ENCODE measurements around the gene CHST11. TPM values are rescaled to one million over a fixed set of nuclear protein-coding genes. Genes with fewer than 3 reads are reported as not detected.

Gene CHST11
- total and polyA plus RNA-seq, 2 donors from 2014 or later: 2.0 to 23.3 TPM

GRCh38 chr12:104581005-104581570, 124.3 kb downstream of the CHST11 start:
- Histone ChIP-seq H3K27ac (ENCODE audit: low read depth in 2 of 2, low read length in 2 of 2) (no peak overlapping the region), H3K9me3 (ENCODE audit: control insufficient read depth in 2 of 3, insufficient read depth in 1 of 3, low read length in 3 of 3) (no peaks in the 10 kb centered on the region), H3K9ac (ENCODE audit: low read length in 3 of 3) (no peak overlapping the region), H3K36me3 (ENCODE audit: control insufficient read depth in 2 of 3, insufficient read depth in 3 of 3, low read length in 3 of 3) (no peaks in the 10 kb centered on the region), H3K4me1 (ENCODE audit: control insufficient read depth in 2 of 3, insufficient read depth in 2 of 3, low read depth in 1 of 3, low read length in 3 of 3) (peaks cover 0 to under 1% (median 0%) of the 10 kb centered on the region in 3 donors), H3K27me3 (ENCODE audit: control insufficient read depth, insufficient read depth, low read length) (no peaks in the 10 kb centered on the region), H3K4me3 (ENCODE audit: low read length in 3 of 3) (no peak overlapping the region)
- no peak for DNase-seq
- no peak for FAIRE-seq
- intact Hi-C loops (cut with DNase I): no loop called here
- no peak for TF ChIP-seq CTCF (IDR thresholded peaks at IDR 0.05; ENCODE audit: borderline replicate concordance, extremely low read depth, insufficient read depth)

DNA sequence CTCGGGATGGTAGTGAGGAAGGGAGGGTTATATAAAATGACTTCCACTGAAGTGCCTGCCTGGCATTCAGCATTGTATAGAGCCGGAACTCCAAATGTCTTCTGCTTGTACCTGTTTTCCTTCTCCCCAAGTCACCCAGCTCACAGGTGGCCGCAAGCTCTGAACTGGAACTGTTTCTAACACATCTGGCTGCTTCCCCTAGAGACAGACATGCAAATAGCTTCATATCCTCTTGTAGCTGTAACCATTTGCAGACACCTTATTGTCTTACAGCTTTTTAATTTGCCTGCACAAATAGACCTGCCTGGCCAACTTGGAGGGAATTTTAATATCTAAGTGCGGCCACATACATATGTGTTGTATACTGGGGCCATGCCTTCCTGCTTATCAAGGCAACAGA, 126.0 kb downstream of the CHST11 start:
- TF ChIP-seq CTCF (IDR thresholded peaks at IDR 0.05; ENCODE audit: borderline replicate concordance, extremely low read depth, insufficient read depth): no peak
- Histone ChIP-seq H3K27ac (ENCODE audit: low read depth in 2 of 2, low read length in 2 of 2) (no peak overlapping the region), H3K9ac (ENCODE audit: low read length in 3 of 3) (no peak overlapping the region), H3K4me1 (ENCODE audit: control insufficient read depth in 2 of 3, insufficient read depth in 2 of 3, low read depth in 1 of 3, low read length in 3 of 3) (peaks cover 2 to 12% (median 2%) of the 10 kb centered on the region in 3 donors), H3K36me3 (ENCODE audit: control insufficient read depth in 2 of 3, insufficient read depth in 3 of 3, low read length in 3 of 3) (no peaks in the 10 kb centered on the region), H3K9me3 (ENCODE audit: control insufficient read depth in 2 of 3, insufficient read depth in 1 of 3, low read length in 3 of 3) (no peaks in the 10 kb centered on the region), H3K4me3 (ENCODE audit: low read length in 3 of 3) (no peak overlapping the region), H3K27me3 (ENCODE audit: control insufficient read depth, insufficient read depth, low read length) (no peaks in the 10 kb centered on the region)
- intact Hi-C loops (cut with DNase I): no loop called here
- DNase-seq (peak in 3 of 5 donors; percentile 48 to 74 (median 64)), FAIRE-seq (no peak)

GRCh38 chr12:104583301-104583700, 126.6 kb downstream of the CHST11 start:
- DNase-seq (no peak), FAIRE-seq (no peak)
- Histone ChIP-seq H3K4me1 (ENCODE audit: control insufficient read depth in 2 of 3, insufficient read depth in 2 of 3, low read depth in 1 of 3, low read length in 3 of 3) (peaks cover 2 to 16% (median 2%) of the 10 kb centered on the region in 3 donors), H3K27ac (ENCODE audit: low read depth in 2 of 2, low read length in 2 of 2) (no peak overlapping the region), H3K36me3 (ENCODE audit: control insufficient read depth in 2 of 3, insufficient read depth in 3 of 3, low read length in 3 of 3) (no peaks in the 10 kb centered on the region), H3K4me3 (ENCODE audit: low read length in 3 of 3) (no peak overlapping the region), H3K9ac (ENCODE audit: low read length in 3 of 3) (no peak overlapping the region), H3K27me3 (ENCODE audit: control insufficient read depth, insufficient read depth, low read length) (no peaks in the 10 kb centered on the region), H3K9me3 (ENCODE audit: control insufficient read depth in 2 of 3, insufficient read depth in 1 of 3, low read length in 3 of 3) (no peaks in the 10 kb centered on the region)
- TF ChIP-seq CTCF (IDR thresholded peaks at IDR 0.05; ENCODE audit: borderline replicate concordance, extremely low read depth, insufficient read depth): no peak
- intact Hi-C loops (cut with DNase I): no loop called here
